ENCODE results near the gene RSPH3. TPM values are rescaled to one million over a fixed set of nuclear protein-coding genes. Genes with fewer than 3 reads are reported as not detected.

Gene RSPH3
- polyA plus RNA-seq, 4 donors: 7.1 to 17.6 (median 15.4) TPM

DNA sequence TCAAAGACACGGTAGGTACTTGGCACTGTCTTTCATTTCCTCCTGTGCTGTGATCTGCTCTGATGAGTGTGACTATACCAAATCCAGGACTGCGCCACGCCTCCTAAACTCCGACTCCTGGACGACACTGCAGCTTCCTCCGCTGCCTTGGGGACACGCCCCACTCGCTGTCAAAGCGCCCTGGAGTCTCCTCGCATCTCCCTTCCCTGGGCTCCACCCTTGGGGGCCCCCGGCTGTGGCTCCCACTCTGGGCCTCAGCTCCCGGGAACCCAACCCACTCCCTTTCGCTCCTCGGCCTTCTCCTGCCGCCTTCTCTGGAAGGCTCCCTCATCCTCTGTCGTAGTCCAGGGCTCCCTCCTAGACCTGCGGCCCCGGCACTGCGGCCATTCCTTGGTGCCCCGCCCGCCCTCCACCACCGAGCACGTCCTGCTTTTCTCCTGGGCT lies 61.2 kb downstream of the RSPH3 start:
- no peak for DNase-seq (ENCODE audit: low read depth in 4 of 4, low spot score in 3 of 4)

DNA sequence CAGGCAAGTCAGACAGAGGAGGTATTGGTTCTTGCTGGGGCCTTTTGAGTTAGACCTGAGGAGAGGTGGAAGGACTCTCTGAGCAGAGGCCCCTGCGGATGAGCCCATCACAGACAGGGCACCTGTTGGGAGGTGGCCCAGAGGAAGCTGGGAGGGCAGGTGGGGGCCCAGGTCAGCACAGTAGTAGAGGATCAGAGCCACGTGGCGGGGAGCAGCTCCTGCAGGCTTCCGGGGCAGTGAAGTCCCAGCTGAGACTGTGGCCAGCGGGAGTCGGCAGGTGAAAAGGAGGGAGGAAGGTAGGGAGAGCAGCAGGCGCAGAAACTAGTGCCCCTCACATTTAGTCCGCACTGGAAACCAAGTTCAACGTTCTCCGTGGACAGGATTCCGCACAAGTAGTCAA lies 61.8 kb downstream of the RSPH3 start:
- DNase-seq (ENCODE audit: low read depth in 4 of 4, low spot score in 3 of 4): no peak

DNA sequence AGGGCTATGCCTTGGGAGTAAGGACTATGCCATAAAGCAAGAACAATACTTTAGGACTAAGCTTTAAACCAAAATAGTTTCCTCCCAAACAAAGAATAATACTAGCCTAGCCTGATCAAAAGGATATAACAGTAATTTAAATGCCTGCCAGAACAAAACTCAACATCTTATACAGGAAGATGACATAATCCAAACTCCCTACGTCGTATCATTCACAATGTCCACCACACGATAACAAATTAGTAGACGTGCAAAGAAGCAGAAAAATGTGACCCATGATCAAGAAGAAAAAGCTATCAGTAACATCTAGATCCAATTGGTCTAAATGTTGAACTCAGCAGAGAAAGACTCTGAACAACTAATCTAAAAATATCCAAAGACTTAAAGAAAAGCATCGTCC lies 65.8 kb downstream of the RSPH3 start:
- no peak for DNase-seq (ENCODE audit: low read depth in 4 of 4, low spot score in 3 of 4)

DNA sequence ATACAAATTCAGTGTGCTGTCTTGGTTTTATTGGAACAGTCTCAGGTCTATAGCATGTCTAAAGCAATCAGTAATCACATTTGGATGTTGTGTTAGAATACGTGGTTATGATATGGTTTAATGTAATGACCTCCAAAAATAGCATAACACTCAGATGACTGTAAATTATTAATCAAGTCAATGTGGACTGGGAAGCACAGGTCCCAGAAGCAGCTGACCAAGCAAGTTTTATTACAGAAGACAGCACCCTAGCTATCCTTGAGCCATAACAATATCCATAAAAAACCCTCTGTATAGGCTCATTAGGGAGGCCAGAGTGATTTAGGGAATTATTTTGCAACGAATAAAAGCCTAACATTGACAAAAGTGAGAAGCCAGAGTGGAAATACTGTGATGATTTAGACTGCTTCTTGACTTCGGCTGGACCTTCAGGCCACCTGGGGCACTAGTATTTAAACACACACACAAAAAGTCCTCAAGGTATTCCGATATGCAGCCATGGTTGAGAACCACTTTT lies 66.9 kb downstream of the RSPH3 start:
- DNase-seq (ENCODE audit: low read depth in 4 of 4, low spot score in 3 of 4): no peak

DNA sequence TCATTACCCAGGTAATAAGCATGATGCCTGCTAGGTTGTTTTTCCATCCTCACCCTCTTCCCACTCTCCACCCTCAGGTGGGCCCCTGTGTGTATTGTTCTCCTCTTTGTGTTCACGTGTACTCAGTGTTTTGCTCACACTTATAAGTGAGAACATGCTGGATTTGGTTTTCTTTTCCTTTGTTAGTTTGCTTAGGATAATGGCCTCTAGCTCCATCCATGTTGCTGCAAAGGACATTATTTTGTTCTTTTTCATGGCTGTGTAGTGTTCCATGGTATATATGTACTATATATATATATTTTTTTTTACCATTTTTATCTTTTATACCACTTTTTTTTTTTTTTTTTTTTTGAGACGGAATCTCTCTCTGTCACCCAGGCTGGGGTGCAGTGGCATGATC lies 71.9 kb downstream of the RSPH3 start:
- DNase-seq (ENCODE audit: low read depth in 4 of 4, low spot score in 3 of 4): no peak

DNA sequence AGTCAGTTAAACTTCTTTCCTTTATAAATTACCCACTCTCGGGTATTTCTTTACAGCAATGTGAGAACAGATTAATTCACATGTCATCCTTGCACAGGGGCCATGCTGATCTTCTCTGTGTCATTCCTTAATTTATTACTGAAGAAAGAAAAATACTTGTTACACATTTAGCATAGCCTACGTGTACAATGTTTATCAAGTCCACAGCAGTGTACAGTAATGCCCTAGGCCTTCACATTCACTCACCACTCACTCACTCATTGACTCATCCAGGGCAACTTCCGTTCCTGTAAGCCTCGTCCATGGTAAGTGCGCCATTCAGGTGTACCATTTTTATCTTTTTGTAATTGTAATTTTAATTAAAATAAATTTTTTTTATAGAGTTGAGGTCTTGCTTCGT lies 73.6 kb downstream of the RSPH3 start:
- DNase-seq (ENCODE audit: low read depth in 4 of 4, low spot score in 3 of 4): no peak

DNA sequence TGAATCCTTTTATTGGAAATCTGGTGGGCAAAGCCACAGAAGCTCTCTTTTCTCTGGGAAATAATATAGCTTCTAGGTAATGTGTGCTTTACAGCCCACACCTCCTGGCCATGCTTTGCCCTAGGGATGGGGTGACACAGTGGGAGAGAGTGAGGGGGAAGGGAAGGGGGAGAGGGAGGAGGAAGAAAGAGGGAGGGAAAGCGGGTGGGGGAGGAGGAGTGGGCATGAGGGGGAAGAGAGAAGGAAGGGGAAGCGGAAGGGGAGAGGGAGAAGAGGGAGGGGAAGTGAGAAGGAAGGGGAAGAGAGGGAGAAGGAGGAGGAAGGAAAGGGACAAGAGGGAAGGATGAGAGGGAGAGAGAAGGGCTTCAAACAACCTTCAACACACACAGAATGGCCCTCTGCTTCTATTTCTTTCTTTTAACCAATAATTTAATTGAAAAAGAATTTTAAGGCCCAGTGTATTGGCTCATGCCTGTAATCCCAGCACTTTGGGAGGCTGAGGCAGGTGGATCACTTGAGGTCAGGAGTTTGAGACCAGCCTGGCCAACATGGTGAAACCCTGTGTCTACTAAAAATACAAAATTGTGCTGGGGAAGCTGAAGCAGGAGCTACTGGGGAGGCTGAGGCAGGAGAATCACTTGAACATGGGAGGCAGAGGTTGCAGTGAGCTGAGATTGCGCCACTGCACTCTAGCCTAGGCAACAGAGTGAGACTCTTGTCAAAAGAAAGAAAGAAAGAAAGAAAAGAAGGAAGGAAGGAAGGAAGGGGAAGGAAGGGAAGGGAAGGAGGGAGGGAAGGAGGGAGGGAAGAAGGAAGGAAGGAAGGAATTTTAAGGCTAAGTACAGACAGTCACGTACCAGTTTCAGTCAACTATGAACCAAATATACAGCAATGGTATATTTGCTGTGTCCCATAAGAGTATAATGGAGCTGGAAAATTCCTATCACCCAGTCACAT lies 75.2 kb downstream of the RSPH3 start:
- DNase-seq (ENCODE audit: low read depth in 4 of 4, low spot score in 3 of 4): no peak

DNA sequence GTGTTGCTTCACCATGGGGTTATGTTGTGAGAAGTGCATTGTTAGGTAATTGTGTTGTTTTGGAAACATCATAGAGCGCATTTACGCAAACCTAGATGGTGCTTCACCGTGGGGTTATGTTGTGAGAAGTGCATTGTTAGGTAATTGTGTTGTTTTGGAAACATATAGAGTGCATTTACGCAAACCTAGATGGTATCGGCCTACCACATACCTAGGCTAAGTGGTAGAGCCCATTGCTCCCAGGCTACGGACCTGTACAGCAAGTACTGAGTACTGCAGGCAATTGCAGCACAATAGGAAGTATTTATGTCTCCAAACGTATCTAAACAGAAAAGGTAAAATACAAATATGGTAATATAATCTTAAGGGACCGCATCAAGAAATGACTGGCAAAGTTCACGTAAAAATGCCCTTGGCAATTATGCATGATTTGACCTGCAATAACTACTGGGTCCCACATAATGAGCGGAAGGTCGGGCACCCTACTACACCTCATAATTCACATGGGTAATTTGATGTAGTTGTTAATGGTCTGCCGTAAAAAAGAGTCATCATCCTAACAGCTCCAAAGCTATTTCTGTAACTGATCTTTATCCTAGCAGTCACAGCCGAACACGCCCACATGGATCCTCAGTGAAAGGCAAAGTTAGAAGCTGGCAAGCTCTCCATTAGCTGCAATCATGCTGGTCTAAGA lies 76.0 kb downstream of the RSPH3 start:
- no peak for DNase-seq (ENCODE audit: low read depth in 4 of 4, low spot score in 3 of 4)

Other genes with a start within 250 kb of the RSPH3 start
- 100 to 1,000 TPM in 3 of 4 donors, 10 to 100 TPM in 1; 34.8 to 275 (median 243) TPM for gene EZR, start 180.8 kb downstream of the RSPH3 start, polyA plus RNA-seq (ENCODE audit: insufficient read length in 4 of 4)
- 1 to 10 TPM in 1 of 4 donors, under 1 TPM in 3; 0.45 to 2.6 (median 0.66) TPM for gene TAGAP, start 44.8 kb upstream of the RSPH3 start, polyA plus RNA-seq (ENCODE audit: insufficient read length in 4 of 4)
- 10 to 100 TPM in 2 of 4 donors, 1 to 10 TPM in 2; 5.7 to 41.4 (median 10.1) TPM for gene FNDC1, start 169.2 kb upstream of the RSPH3 start, polyA plus RNA-seq (ENCODE audit: insufficient read length in 4 of 4)